Immature natural killer cell (primary cell): Measurements from ENCODE around the gene ITGA4. TPM values are rescaled to one million over a fixed set of nuclear protein-coding genes. Genes with fewer than 3 reads are reported as not detected.

ENCODE experiments used
- DNase-seq, 3 donors: peaks; one replicate each; pipeline ENCODE4 v3.0.0; 2022; ENCODE audit warnings: mixed read lengths in 1 of 3
- H3K27ac Mint-ChIP-seq, 6 donors: one replicate each; pipeline ENCODE4 v1.8.0; 2020; ENCODE audit warnings: mixed read lengths in 6 of 6, mild to moderate bottlenecking in 5 of 6, inconsistent platforms in 4 of 6, moderate library complexity in 3 of 6
- H3K27me3 Mint-ChIP-seq, 3 donors: one replicate each; pipeline ENCODE4 v1.8.0; 2020 to 2021; ENCODE audit warnings: low read depth in 3 of 3, mild to moderate bottlenecking in 3 of 3, mixed read lengths in 3 of 3, moderate library complexity in 3 of 3, inconsistent platforms in 1 of 3
- H3K36me3 Mint-ChIP-seq, 3 donors: one replicate each; pipeline ENCODE4 v1.8.0; 2020; ENCODE audit warnings: mixed read lengths in 3 of 3, inconsistent platforms in 2 of 3, mild to moderate bottlenecking in 2 of 3
- H3K4me1 Mint-ChIP-seq, 2 donors: one replicate each; pipeline ENCODE4 v1.8.0; 2020; ENCODE audit warnings: inconsistent platforms in 2 of 2, mild to moderate bottlenecking in 2 of 2, mixed read lengths in 2 of 2, moderate library complexity in 1 of 2
- H3K4me3 Mint-ChIP-seq, 5 donors: one replicate each; pipeline ENCODE4 v1.8.0; 2020; ENCODE audit warnings: mild to moderate bottlenecking in 5 of 5, mixed read lengths in 5 of 5, inconsistent platforms in 3 of 5, moderate library complexity in 3 of 5
- H3K9me3 Mint-ChIP-seq, 6 donors: one replicate each; pipeline ENCODE4 v1.8.0; 2020; ENCODE audit warnings: mild to moderate bottlenecking in 6 of 6, mixed read lengths in 6 of 6, inconsistent platforms in 4 of 6, moderate library complexity in 3 of 6
- polyA plus RNA-seq, 3 donors: library from polyadenylated mRNA; unstranded; fragments of 300-500 nt; fragmentation: Illumina TruSeq; gene quantifications; one replicate each; pipeline ENCODE4 v1.2.3, GENCODE V29; 2021

ITGA4 gene
- 100 to 1,000 TPM; 102 to 132 (median 117) TPM for polyA plus RNA-seq

DNA sequence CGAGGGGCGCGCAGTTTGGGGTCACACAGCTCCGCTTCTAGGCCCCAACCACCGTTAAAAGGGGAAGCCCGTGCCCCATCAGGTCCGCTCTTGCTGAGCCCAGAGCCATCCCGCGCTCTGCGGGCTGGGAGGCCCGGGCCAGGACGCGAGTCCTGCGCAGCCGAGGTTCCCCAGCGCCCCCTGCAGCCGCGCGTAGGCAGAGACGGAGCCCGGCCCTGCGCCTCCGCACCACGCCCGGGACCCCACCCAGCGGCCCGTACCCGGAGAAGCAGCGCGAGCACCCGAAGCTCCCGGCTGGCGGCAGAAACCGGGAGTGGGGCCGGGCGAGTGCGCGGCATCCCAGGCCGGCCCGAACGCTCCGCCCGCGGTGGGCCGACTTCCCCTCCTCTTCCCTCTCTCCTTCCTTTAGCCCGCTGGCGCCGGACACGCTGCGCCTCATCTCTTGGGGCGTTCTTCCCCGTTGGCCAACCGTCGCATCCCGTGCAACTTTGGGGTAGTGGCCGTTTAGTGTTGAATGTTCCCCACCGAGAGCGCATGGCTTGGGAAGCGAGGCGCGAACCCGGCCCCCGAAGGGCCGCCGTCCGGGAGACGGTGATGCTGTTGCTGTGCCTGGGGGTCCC lies at the start of gene ITGA4:
Gene ITGA4, plus strand, starts transcription at position 266 of the 620 bp plus-strand sequence. Its CDS starts 269 bp downstream, at position 535.
- DNase-seq: peak; percentile 83 to 87 (median 85)
- Mint-ChIP-seq H3K27me3 (peaks cover 6 to 23% (median 19%) of the 10 kb centered on the region in 3 donors), H3K36me3 (peaks cover 0 to 6% (median 0%) of the 10 kb centered on the region in 3 donors), H3K4me3 (peak within 1 kb of the TSS; percentile 91 to 98 (median 97)), H3K9me3 (no peaks in the 10 kb centered on the region), H3K27ac (peak within 1 kb of the TSS; percentile 91 to 99 (median 96)), H3K4me1 (peaks cover 55 to 71% of the 10 kb centered on the region in 2 donors)

DNA sequence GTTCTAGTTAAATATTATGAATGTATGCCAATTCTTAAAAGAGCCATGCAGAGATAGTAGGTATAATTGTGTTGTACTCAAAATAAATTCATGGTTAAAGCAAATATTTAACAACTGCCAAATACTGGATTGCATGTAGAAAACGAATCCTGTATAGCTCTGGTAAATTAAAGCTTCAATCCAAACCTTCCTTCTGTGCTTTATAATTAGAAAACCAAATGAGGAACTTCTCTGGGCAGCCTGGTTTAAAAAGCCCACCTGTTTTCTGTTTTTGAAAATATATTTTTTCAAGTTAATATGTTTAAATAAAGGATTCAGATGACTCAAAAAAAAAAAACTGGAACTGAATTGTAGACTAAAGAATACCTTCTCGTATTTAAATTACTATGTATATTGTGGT lies 48.3 kb upstream of the ITGA4 start:
- Mint-ChIP-seq H3K36me3 (peaks cover 4 to 33% (median 12%) of the 10 kb centered on the region in 3 donors), H3K27me3 (peaks cover 0 to 4% (median 2%) of the 10 kb centered on the region in 3 donors), H3K9me3 (peaks cover 2 to 10% (median 5%) of the 10 kb centered on the region in 6 donors), H3K4me3 (no peak overlapping the region), H3K4me1 (no peaks in the 10 kb centered on the region), H3K27ac (no peak overlapping the region)
- no peak for DNase-seq

DNA sequence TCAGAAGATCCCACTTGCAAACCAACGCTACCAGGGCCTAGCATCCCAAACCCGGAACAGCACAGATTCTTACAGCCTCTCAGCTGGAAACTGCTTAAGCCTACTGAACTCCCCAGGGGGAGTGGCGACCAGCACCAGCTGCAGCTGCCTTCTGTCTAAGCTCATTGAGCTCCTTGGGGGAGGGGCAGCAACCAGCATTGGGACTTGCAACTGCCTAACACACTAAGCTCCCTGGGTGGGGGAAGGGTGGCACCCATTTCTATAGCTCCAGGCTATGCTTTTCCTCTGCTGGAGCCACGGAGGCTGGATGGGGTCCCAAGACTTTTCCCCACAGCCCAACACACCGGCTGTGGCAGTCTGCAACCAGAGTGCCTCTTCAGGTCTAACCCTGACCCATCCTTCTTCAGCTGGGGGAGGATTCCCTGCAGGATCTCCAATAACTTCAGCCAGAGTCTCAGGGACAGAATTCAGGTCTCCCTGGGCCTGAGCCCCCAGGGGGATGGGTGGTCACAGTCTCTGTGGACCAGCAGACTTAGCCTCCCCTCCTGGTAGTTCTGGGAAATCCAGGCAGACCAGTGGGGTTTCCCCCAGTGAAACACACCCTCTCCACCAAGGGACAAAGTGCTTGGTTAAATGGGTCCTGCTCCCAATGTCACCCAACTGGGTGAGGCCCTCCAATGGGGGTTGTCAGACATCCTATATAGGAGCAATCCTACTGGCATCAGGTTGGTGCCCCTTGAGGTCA lies 45.9 kb upstream of the ITGA4 start:
- H3K27me3 Mint-ChIP-seq: peaks cover 0 to 6% (median 2%) of the 10 kb centered on the region in 3 donors
- H3K36me3 Mint-ChIP-seq: peaks cover 8 to 45% (median 9%) of the 10 kb centered on the region in 3 donors
- DNase-seq: no peak
- no peaks in the 10 kb centered on the region for H3K4me1 Mint-ChIP-seq
- no peak overlapping the region for H3K4me3 Mint-ChIP-seq
- peaks cover 4 to 20% (median 14%) of the 10 kb centered on the region in 6 donors for H3K9me3 Mint-ChIP-seq
- H3K27ac Mint-ChIP-seq: no peak overlapping the region

DNA sequence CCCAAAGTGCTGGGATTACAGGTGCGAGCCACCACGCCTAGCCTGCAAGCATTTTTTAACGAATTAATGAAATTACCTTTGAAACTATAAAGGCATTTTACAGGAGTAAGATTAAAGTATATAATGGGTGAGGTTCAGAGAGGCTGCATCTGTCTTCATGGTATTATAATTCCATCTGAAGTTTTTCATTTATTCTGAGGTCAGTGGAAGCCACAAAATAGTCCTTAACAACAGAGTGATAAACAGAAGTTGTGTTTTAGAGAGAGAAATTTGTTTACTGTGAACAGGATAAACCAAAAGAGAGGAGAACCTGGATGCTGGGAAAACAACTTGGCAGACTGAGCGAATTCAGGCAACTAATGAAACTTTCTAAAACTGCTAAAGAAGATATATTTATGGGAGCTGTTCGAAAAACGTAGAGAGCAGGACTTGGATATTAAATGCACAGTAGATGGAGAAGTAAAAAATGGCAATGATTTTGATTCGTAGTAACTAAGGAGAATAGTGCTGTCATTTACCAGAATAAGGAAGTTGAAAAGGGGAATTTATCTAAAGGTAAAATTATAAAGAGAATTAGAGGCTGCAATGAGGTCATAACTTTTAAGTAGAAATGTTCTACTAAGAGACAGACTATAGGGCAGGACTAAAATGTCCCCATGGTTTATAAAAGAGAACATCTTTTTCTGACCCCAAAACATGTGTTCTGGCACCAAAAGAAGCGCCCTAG lies 37.9 kb upstream of the ITGA4 start:
- DNase-seq: no peak
- Mint-ChIP-seq H3K27ac (peak overlapping the region in 2 of 6 donors; percentile 0 to 40), H3K36me3 (peaks cover 0 to 15% (median 4%) of the 10 kb centered on the region in 3 donors), H3K9me3 (peaks cover 0 to 12% (median 6%) of the 10 kb centered on the region in 6 donors), H3K27me3 (peaks cover 0 to 4% (median 0%) of the 10 kb centered on the region in 3 donors), H3K4me3 (no peak overlapping the region), H3K4me1 (peaks cover 9 to 11% of the 10 kb centered on the region in 2 donors)

DNA sequence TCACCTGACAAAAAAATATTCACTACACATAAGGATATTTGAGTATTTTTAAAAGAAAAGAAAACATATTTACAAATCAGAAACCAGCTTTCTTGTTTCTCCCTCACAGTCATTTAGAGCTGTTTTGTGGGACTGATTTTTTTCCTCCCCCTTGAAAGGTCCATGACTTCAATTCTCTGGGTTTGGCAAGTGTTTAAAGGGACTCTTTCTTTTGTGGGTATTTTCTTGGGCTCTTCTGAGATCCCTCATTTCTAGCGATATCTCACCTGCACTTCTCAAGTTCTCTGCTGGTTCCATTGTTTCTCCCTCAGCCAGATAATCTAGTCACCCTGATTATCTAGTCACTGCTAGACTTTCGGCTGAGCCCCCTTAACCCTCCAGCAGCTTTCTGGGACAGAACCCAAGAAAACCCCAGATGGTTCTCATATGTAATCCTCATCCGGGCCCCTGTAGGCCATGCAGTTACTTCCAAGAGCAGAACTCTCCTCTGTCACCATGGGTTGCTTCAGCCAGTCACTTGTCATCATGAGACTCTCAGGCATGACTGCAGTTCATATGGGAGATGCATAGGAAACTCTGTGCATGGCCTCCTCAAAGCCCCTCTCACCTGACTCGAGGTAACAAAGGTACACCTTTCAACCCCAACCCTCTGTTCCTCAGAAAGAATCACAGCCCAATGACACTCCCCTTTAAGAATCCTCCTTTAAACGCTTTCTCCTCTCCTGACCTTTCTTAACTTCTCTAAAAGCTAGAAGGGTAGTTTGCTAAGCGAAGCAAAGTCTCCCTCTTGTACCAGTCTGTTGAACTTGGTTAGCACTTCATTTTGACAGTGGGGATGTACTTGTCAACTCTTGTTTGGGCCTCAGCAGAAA lies 36.7 kb upstream of the ITGA4 start:
- H3K4me3 Mint-ChIP-seq: no peak overlapping the region

DNA sequence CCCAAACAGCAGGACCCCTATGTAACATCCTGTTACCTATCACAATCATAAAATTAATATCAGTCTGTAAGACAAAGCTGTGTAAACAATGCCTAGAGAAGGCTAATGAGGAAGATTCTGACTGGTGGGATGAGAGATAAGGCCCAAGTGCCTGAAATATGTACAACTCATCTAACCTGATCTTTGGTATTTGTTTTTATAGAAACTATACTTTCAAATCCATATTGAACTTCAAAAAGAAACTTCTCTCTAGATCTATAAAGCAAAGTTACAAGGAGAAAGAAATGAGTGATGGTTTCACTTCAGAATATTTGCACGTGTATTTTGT lies 36.1 kb upstream of the ITGA4 start:
- H3K4me1 Mint-ChIP-seq: peaks cover 9 to 11% of the 10 kb centered on the region in 2 donors

More for the DNA sequence above, 36.7 kb upstream of the ITGA4 start:
- Mint-ChIP-seq H3K36me3 (peaks cover 0 to 7% (median 0%) of the 10 kb centered on the region in 3 donors), H3K27ac (peak overlapping the region in 5 of 6 donors; percentile 14 to 86 (median 48)), H3K4me1 (peaks cover 9 to 11% of the 10 kb centered on the region in 2 donors), H3K9me3 (peaks cover 0 to 3% (median 0%) of the 10 kb centered on the region in 6 donors), H3K27me3 (peaks cover 0 to 2% (median 2%) of the 10 kb centered on the region in 3 donors)
- no peak for DNase-seq

DNA sequence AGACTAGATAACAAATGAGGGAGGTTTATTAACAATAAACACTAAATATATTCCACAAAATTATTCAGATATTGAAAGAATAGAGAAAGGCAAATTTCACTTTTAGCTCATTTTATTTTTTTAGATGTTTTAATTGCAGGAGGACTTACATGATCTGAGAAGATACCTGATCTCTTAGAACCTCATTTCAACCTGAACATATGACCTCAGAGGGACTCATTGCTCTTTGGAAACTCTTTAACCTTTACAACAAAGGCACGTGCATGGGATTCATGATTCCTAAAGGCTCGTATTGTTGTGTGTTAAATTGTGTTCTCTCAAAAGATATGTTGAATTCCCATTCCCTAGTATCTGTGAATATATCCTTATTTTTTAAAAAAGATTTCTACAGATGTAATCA lies 35.7 kb upstream of the ITGA4 start:
- peaks cover 0 to 6% (median 0%) of the 10 kb centered on the region in 3 donors for H3K36me3 Mint-ChIP-seq
- H3K9me3 Mint-ChIP-seq: peaks cover 0 to 3% (median 0%) of the 10 kb centered on the region in 6 donors
- H3K4me1 Mint-ChIP-seq: peaks cover 9 to 11% of the 10 kb centered on the region in 2 donors
- H3K27ac Mint-ChIP-seq: peak overlapping the region in 1 of 6 donors; percentile 86
- DNase-seq: no peak
- no peak overlapping the region for H3K4me3 Mint-ChIP-seq
- H3K27me3 Mint-ChIP-seq: peaks cover 0 to 2% (median 0%) of the 10 kb centered on the region in 3 donors

More for the DNA sequence above, 36.1 kb upstream of the ITGA4 start:
- peaks cover 0 to 6% (median 0%) of the 10 kb centered on the region in 3 donors for H3K36me3 Mint-ChIP-seq
- H3K27ac Mint-ChIP-seq: peak overlapping the region in 5 of 6 donors; percentile 13 to 86 (median 43)
- H3K4me3 Mint-ChIP-seq: no peak overlapping the region
- no peak for DNase-seq
- peaks cover 0 to 3% (median 0%) of the 10 kb centered on the region in 6 donors for H3K9me3 Mint-ChIP-seq
- H3K27me3 Mint-ChIP-seq: peaks cover 0 to 2% (median 2%) of the 10 kb centered on the region in 3 donors

DNA sequence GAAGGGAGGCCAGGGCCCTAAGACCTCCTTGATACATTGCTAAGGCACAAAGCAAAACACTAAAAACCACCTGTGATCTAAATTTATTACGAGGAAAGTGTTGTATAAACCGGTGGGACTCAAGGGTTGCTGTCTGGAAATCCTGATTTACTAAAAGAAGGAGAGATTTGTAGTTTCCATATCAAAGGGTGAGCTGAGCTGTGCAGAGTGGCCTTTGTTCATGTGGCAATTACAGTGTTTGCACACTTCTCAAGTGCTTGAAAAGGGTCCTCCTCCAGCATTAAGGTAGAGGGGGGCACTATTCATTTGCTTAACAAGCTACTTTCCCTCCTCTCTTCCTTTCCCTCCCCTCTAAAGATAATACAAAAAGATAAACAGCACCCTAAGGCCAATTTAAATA lies 30.5 kb upstream of the ITGA4 start:
- Mint-ChIP-seq H3K4me3 (no peak overlapping the region), H3K9me3 (no peaks in the 10 kb centered on the region), H3K27me3 (peaks cover 0 to 2% (median 2%) of the 10 kb centered on the region in 3 donors), H3K27ac (no peak overlapping the region), H3K4me1 (peaks cover 14 to 18% of the 10 kb centered on the region in 2 donors), H3K36me3 (peaks cover 0 to 6% (median 0%) of the 10 kb centered on the region in 3 donors)
- DNase-seq: no peak

DNA sequence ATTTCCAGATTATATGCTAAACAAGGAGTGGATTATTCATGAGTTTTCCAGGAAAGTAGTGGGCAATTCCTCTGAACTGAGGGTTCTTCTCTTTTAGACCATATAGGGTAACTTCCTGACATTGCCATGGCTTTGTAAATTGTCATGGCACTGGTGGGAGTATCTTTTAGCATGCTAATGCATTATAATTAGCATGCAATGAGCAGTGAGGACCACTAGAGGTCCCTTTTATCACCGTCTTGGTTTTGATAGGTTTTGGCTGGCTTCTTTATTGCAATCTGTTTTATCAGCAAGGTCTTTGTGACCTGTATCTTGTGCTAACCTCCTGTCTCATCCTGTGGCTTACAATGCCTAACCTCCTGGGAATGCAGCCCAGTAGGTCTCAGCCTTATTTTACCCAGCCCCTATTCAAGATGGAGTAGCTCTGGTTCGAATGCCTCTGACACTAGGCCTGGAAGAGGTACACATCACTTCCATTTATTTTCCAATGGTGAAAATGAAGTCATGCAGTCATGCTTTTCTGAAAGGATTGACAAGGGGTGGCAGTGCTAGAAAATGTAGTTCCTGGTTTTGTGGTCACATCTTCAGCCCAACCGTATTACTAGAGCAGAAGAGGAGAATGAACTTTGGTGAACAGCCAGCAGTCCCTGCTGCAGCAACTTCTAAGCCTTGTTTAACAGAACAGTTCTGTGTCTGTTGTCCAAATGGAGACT lies 26.6 kb upstream of the ITGA4 start:
- peaks cover 0 to 4% (median 2%) of the 10 kb centered on the region in 3 donors for H3K36me3 Mint-ChIP-seq
- H3K4me1 Mint-ChIP-seq: peaks cover 24 to 32% of the 10 kb centered on the region in 2 donors
- peak; percentile 47 to 59 (median 55) for DNase-seq
- peaks cover 0 to 2% (median 0%) of the 10 kb centered on the region in 3 donors for H3K27me3 Mint-ChIP-seq
- no peak overlapping the region for H3K4me3 Mint-ChIP-seq
- peak overlapping the region; percentile 68 to 87 (median 82) for H3K27ac Mint-ChIP-seq
- no peaks in the 10 kb centered on the region for H3K9me3 Mint-ChIP-seq

DNA sequence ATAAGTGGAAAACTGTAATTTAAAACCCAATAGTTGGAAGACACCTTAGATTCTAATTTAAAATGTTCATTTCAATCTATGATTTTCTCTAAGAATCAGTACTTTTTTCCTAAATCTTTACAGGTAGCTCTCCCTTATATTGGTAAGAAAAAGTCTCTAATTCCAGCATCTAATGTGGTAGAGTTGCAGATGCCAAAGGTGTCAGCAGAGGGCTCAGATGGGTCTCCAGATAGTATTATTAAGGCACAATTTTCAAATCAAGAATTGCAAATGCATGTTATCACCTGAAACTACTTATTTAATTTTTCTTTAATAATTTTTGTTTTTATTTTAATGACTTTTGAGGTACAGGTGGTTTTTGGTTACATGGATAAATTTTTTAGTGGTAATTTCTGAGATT lies 25.5 kb upstream of the ITGA4 start:
- peaks cover 0 to 2% (median 0%) of the 10 kb centered on the region in 3 donors for H3K27me3 Mint-ChIP-seq
- no peak overlapping the region for H3K4me3 Mint-ChIP-seq
- H3K4me1 Mint-ChIP-seq: peaks cover 24 to 32% of the 10 kb centered on the region in 2 donors
- H3K36me3 Mint-ChIP-seq: peaks cover 0 to 4% (median 0%) of the 10 kb centered on the region in 3 donors
- H3K9me3 Mint-ChIP-seq: no peaks in the 10 kb centered on the region
- no peak for DNase-seq
- H3K27ac Mint-ChIP-seq: no peak overlapping the region

DNA sequence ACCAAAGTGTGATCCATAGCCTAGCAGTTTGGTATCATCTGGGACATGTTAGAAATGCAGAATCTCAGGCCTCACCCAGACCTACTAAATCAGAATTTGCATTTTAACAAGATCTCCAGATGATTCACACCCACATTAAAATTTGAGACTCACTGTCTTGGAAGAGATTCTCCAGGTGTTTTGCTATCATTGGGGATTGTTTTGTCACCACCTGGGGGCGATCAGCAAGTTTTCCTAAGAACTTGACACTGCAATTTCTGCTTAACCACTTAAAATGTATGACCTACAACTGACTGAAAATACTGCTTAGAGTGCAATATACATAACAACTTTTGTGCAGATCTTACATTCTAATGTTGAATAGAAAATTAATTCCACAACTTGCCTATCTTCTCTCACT lies 18.9 kb upstream of the ITGA4 start:
- no peak for DNase-seq
- Mint-ChIP-seq H3K27me3 (peaks cover 0 to 2% (median 1%) of the 10 kb centered on the region in 3 donors), H3K36me3 (peaks cover 0 to 2% (median 0%) of the 10 kb centered on the region in 3 donors), H3K4me1 (peaks cover 8 to 10% of the 10 kb centered on the region in 2 donors), H3K27ac (no peak overlapping the region), H3K9me3 (no peaks in the 10 kb centered on the region), H3K4me3 (no peak overlapping the region)

DNA sequence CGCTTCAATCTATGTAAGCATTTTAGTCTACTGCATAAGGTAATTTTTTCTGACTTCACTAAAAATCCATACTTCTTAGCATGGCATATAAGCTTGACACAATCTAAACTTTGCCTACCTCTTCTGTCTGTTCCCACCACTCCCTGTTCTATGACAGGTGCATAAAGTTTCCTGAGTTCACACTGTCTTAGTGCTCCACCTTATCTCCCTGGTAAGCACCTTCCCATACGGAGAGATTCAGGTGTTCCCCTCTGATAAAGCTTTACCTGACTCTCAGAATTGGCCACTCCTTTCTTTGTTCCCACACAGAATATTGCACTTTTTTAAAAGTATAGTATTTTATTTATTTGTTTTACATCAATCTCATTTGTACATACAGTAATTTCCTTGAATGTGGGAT lies 16.8 kb upstream of the ITGA4 start:
- DNase-seq: no peak
- Mint-ChIP-seq H3K4me1 (peaks cover 15 to 23% of the 10 kb centered on the region in 2 donors), H3K27me3 (peaks cover 1 to 2% (median 2%) of the 10 kb centered on the region in 3 donors), H3K27ac (no peak overlapping the region), H3K4me3 (no peak overlapping the region), H3K36me3 (no peaks in the 10 kb centered on the region), H3K9me3 (no peaks in the 10 kb centered on the region)
